ENCODE measurements around the gene LGALS3BP. TPM values are rescaled to one million over a fixed set of nuclear protein-coding genes. Genes with fewer than 3 reads are reported as not detected.

The LGALS3BP gene, protein sequence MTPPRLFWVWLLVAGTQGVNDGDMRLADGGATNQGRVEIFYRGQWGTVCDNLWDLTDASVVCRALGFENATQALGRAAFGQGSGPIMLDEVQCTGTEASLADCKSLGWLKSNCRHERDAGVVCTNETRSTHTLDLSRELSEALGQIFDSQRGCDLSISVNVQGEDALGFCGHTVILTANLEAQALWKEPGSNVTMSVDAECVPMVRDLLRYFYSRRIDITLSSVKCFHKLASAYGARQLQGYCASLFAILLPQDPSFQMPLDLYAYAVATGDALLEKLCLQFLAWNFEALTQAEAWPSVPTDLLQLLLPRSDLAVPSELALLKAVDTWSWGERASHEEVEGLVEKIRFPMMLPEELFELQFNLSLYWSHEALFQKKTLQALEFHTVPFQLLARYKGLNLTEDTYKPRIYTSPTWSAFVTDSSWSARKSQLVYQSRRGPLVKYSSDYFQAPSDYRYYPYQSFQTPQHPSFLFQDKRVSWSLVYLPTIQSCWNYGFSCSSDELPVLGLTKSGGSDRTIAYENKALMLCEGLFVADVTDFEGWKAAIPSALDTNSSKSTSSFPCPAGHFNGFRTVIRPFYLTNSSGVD
- 10 to 100 TPM; 48.0 to 49.5 TPM for total RNA-seq

DNA sequence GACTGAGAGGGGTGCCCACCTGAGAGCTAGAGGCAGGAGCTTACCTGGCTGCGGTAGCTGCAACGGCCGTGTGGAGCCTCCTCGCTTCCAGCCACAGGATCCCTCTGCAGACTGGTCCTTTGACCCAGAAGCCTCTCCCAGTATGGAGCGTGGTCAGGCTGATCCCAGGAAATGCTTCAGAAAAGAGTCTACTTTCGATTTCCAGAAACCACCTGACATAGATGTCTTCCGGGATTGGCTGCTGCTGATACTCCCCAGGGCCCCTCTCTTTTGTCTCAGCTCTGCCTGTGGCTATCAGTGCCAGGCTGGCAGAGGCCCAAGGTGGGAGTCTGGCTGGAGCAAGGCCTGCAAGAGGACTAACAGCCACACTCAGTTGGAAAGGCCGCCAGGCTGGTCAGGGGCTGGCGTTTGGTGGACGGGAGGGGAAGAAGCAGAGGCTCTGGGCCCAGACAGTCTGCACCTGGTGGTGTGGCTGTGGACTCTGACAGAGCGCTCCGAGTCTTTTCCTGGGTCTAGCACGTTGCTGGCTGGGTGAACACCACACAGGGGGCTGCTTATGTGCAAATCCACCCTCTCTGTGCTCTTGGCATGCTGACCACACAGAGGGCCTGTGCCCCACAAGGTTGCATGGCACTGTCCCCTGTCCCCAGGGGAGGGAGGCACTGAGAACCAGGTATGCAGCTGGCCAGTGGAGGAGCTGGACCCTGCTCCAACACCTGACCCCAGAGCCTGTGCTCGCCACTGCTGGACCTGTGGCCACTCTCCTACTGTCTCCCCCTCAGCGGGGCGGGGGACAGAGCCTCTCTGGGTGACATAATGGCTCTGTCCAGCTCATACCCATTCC lies at the start of gene LGALS3BP:
Gene LGALS3BP, minus strand, starts transcription at position 144 of the 844 bp plus-strand sequence. CDS start 2,732 bp downstream, outside the sequence.
- peak within 1 kb of the TSS; percentile 67 for H3K4me3 Mint-ChIP-seq
- CTCF ChIA-PET = interaction anchor here (1.0 to 2.6 kb wide), 4 partner anchors 9 to 127 kb away, joined by 3 to 22 read pairs (median 4); no protein-coding TSS in a partner anchor
- POLR2A ChIA-PET = no interaction called here
- intact Hi-C loops (cut with micrococcal nuclease) = loop anchor here (10.0 kb wide), 1 partner anchor 265 kb away; no protein-coding TSS in a partner anchor
- peaks cover 15% of the 10 kb centered on the region for H3K4me1 Mint-ChIP-seq (ENCODE audit: low read depth)
- H3K36me3 Mint-ChIP-seq = no peaks in the 10 kb centered on the region
- H3K9me3 Mint-ChIP-seq = no peaks in the 10 kb centered on the region
- peak within 1 kb of the TSS; percentile 58 for H3K27ac Mint-ChIP-seq
- peak; percentile 50 for DNase-seq
- no peaks in the 10 kb centered on the region for H3K27me3 Mint-ChIP-seq

- H3K27ac Mint-ChIP-seq = no peak overlapping the region
- intact Hi-C loops (cut with micrococcal nuclease) = no loop called here
- ChIA-PET CTCF (interaction anchor here (0.7 kb wide), 1 partner anchor 13 kb away, joined by 5 read pairs; no protein-coding TSS in a partner anchor), POLR2A (no interaction called here)
- peaks cover 5% of the 10 kb centered on the region for H3K4me1 Mint-ChIP-seq (ENCODE audit: low read depth)
- peaks cover 29% of the 10 kb centered on the region for H3K27me3 Mint-ChIP-seq
- H3K4me3 Mint-ChIP-seq = no peak overlapping the region
- no peaks in the 10 kb centered on the region for H3K9me3 Mint-ChIP-seq
- no peak for DNase-seq
- H3K36me3 Mint-ChIP-seq = no peaks in the 10 kb centered on the region
These were observed 49.0 kb upstream of the LGALS3BP start for GRCh38 chr17:79028496-79029326.

- H3K9me3 Mint-ChIP-seq = no peaks in the 10 kb centered on the region
- H3K4me1 Mint-ChIP-seq (ENCODE audit: low read depth) = peaks cover 8% of the 10 kb centered on the region
- H3K36me3 Mint-ChIP-seq = no peaks in the 10 kb centered on the region
- POLR2A ChIA-PET = no interaction called here
- no peak overlapping the region for H3K4me3 Mint-ChIP-seq
- CTCF ChIA-PET = no interaction called here
- peaks cover 35% of the 10 kb centered on the region for H3K27me3 Mint-ChIP-seq
- DNase-seq = no peak
- H3K27ac Mint-ChIP-seq = no peak overlapping the region
- intact Hi-C loops (cut with micrococcal nuclease) = no loop called here
These were observed 48.3 kb upstream of the LGALS3BP start for GRCh38 chr17:79027925-79028491.

DNA sequence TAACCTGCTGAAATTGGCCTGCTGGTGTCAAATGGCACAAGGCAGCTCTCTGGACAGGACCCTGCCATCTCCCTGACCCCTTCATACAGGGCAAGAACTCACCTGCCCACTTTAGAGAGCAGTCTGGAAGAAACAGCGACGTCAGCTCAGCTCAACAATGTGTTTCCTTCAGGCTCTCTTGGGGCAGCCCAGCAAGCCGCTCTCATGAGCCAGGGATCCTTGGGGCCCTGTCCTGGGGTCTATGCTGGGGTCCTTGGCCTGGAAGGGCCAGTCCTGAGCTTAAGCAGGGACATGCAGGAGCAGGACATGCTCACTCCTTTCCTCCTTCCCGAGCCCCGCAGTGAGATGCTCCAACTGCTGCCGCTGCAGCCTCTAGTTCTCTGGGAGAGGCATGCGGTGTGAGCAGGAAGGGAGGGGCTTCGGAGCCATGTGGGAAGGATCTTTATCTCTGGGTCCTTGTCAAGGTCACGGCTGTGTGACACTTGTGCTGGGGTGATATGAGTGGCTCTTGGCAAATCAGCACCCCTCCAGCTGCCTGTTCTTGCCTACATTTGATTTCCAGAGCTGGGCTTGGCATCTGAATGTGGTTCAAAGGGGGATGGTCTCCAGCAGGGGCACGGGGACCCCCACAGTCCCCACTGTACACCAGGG lies 47.7 kb upstream of the LGALS3BP start:
- H3K27ac Mint-ChIP-seq = no peak overlapping the region
- no peak for DNase-seq
- H3K36me3 Mint-ChIP-seq = no peaks in the 10 kb centered on the region
- H3K9me3 Mint-ChIP-seq = no peaks in the 10 kb centered on the region
- peaks cover 35% of the 10 kb centered on the region for H3K27me3 Mint-ChIP-seq
- POLR2A ChIA-PET = no interaction called here
- intact Hi-C loops (cut with micrococcal nuclease) = no loop called here
- CTCF ChIA-PET = interaction anchor here (0.8 to 1.1 kb wide), 2 partner anchors 13 to 18 kb away, joined by 3 read pairs; no protein-coding TSS in a partner anchor
- peaks cover 8% of the 10 kb centered on the region for H3K4me1 Mint-ChIP-seq (ENCODE audit: low read depth)
- no peak overlapping the region for H3K4me3 Mint-ChIP-seq

- Mint-ChIP-seq H3K9me3 (no peaks in the 10 kb centered on the region), H3K27me3 (peaks cover 33% of the 10 kb centered on the region), H3K27ac (no peak overlapping the region), H3K36me3 (no peaks in the 10 kb centered on the region), H3K4me1 (ENCODE audit: low read depth) (peaks cover 8% of the 10 kb centered on the region), H3K4me3 (no peak overlapping the region)
- DNase-seq = no peak
- intact Hi-C loops (cut with micrococcal nuclease) = no loop called here
- CTCF ChIA-PET = interaction anchor here (0.6 to 2.5 kb wide), 4 partner anchors 14 to 43 kb away, joined by 3 to 7 read pairs (median 4); no protein-coding TSS in a partner anchor
- POLR2A ChIA-PET = interaction anchor here (0.9 kb wide), 1 partner anchor 10 kb away, joined by 3 read pairs; no protein-coding TSS in a partner anchor
These were observed 46.9 kb upstream of the LGALS3BP start for GRCh38 chr17:79026376-79027273.

DNA sequence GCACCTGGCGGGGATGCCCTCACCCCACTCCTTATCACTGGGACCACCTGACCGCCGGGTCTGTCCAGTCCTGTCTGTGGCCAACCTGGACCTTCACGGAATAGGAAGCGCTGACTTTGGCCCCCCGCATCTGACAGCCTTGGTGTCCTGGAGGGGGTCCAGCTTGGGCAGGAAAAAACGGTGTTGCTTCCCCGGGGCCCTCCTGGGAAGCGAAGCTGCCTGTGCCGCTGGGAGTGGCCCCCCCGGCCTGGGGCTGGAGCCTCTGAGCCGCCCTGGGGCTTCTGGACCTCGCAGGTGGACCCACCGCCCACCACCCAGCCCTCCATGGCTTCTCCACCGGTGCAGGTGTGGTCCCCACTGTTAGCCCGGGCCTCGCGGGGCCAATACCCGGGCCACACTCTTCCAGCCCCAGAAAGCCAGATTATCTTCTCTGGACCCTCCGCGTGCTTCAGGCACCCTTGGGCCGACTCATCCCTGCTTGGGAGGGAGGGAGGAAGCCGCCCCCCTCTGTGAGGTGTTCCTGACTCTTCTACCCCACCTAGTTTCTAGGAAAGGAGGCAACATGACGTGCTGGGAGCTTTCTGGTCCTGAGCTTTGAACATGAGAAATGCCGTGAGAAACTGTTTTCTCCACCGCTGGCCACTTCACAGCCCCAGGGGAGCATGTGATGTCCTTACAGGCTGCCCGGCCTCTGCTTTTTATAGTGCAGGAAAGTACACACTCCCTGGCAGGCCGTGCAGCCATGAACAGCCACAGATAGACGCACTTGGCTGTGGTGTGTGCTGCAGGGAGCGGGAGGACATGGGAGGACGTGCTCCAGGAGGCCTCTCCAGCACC lies 45.4 kb upstream of the LGALS3BP start:
- no peak for DNase-seq
- ChIA-PET CTCF (interaction anchor here (2.5 kb wide), 1 partner anchor 17 kb away, joined by 7 read pairs; no protein-coding TSS in a partner anchor), POLR2A (interaction anchor here (0.6 to 0.9 kb wide), 2 partner anchors 12 to 15 kb away, joined by 3 to 4 read pairs; no protein-coding TSS in a partner anchor)
- intact Hi-C loops (cut with micrococcal nuclease) = no loop called here
- no peak overlapping the region for H3K27ac Mint-ChIP-seq
- H3K9me3 Mint-ChIP-seq = no peaks in the 10 kb centered on the region
- peaks cover 8% of the 10 kb centered on the region for H3K4me1 Mint-ChIP-seq (ENCODE audit: low read depth)
- no peaks in the 10 kb centered on the region for H3K36me3 Mint-ChIP-seq
- peaks cover 33% of the 10 kb centered on the region for H3K27me3 Mint-ChIP-seq
- peak overlapping the region; percentile 35 for H3K4me3 Mint-ChIP-seq

- DNase-seq = peak; percentile 48
- Mint-ChIP-seq H3K27me3 (peaks cover 28% of the 10 kb centered on the region), H3K27ac (no peak within 1 kb of the TSS), H3K4me3 (peak within 1 kb of the TSS; percentile 69), H3K4me1 (ENCODE audit: low read depth) (peaks cover 8% of the 10 kb centered on the region), H3K9me3 (no peaks in the 10 kb centered on the region), H3K36me3 (no peaks in the 10 kb centered on the region)
- intact Hi-C loops (cut with micrococcal nuclease) = no loop called here
- POLR2A ChIA-PET = no interaction called here
- CTCF ChIA-PET = interaction anchor here (2.5 kb wide), 1 partner anchor 18 kb away, joined by 7 read pairs; no protein-coding TSS in a partner anchor
These were observed 44.4 kb upstream of the LGALS3BP start, which contains the start of gene C1QTNF1 for GRCh38 chr17:79023886-79024771. Gene C1QTNF1 (plus strand): TSS chr17:79024169. CDS start chr17:79043969, 19,800 bp downstream.

DNA sequence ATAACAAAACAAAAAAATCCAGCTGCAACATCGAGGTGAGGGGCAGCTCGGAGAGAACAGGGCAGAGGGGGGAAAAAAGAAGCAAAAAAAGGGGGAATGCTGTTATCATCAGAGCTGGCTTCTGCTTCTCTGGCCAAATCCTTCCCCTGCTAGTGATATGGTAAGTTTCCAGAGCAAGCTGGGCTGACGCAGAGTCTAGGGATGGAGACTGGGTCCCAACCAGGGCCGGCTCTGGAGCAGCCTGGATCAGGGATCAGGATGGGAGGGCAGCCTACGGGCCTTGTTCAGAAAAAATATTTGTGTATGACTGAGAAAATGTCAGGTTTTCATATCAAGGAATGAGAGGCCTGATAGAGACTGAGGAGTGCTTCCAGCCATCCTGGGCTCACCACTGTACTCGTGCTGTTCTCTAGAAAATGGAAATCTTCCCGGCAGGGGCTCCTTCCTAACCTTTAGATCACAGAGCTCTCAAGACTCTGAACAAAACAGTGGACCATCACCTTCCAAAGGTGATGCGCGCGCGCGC lies 43.5 kb upstream of the LGALS3BP start:
- Mint-ChIP-seq H3K27me3 (peaks cover 26% of the 10 kb centered on the region), H3K36me3 (no peaks in the 10 kb centered on the region), H3K9me3 (no peaks in the 10 kb centered on the region), H3K4me3 (peak overlapping the region; percentile 20), H3K27ac (no peak overlapping the region), H3K4me1 (ENCODE audit: low read depth) (peaks cover 8% of the 10 kb centered on the region)
- intact Hi-C loops (cut with micrococcal nuclease) = no loop called here
- CTCF ChIA-PET = interaction anchor here (3.8 kb wide), 1 partner anchor 18 kb away, joined by 32 read pairs; no protein-coding TSS in a partner anchor
- DNase-seq = no peak
- POLR2A ChIA-PET = no interaction called here

All from activated CD4-positive, alpha-beta memory T cell treated with anti-CD3 and anti-CD28 coated beads for 36 hours (primary cell).